Brain microvascular endothelial cell (primary cell): ENCODE data around the gene TMA7.
"Not testable (repeated sequence)": the region's sequence is repeated elsewhere in the genome, so short reads cannot be mapped to it uniquely, and the experiment has no call there.

Experiments
- DNase-seq: peaks from one replicate; pipeline ENCODE4 v3.0.0-alpha.2; 2020
- H3K27ac ChIP-seq: fragments of 250-450 bp; sonication (Bioruptor Pico); 2 replicates; pipeline ENCODE4 v1.5.1; 2020; ENCODE audit warnings: mild to moderate bottlenecking, moderate library complexity
- H3K27me3 ChIP-seq: fragments of 250-450 bp; sonication (Bioruptor Pico); replicated peaks from 2 replicates; pipeline ENCODE4 v1.5.1; 2020; ENCODE audit warnings: mild to moderate bottlenecking
- H3K36me3 ChIP-seq: fragments of 250-450 bp; sonication (Bioruptor Pico); replicated peaks from 2 replicates; pipeline ENCODE4 v1.5.1; 2020; ENCODE audit warnings: mild to moderate bottlenecking
- H3K4me3 ChIP-seq: 2 replicates; pipeline ENCODE4 v1.5.1; 2011; ENCODE audit warnings: low read depth, mild to moderate bottlenecking, control low read depth, low read length, moderate library complexity
- CTCF ChIP-seq: IDR thresholded peaks from 2 replicates; pipeline ENCODE4 v1.5.1; 2011; ENCODE audit warnings: low read depth, mild to moderate bottlenecking, moderate library complexity, low read length, control low read depth, inconsistent platforms; ENCODE audit errors: missing control alignments
- in situ Hi-C: cut with HindIII; loops from 2 replicates; pipeline ENCODE4 v1.10.0; 2017; ENCODE audit warnings: low sequenced_read_pairs, low pct_ligation_motif_present

The TMA7 gene

GRCh38 chr3:48459331-48459730 is 19.3 kb downstream of the TMA7 start:
- no peak for DNase-seq
- in situ Hi-C loops, result no loop called here
- Histone ChIP-seq H3K4me3 (no peak overlapping the region), H3K27me3 (no peaks in the 10 kb centered on the region), H3K27ac (no peak overlapping the region), H3K36me3 (peaks cover 33% of the 10 kb centered on the region)
- TF ChIP-seq CTCF, result no peak

GRCh38 chr3:48459773-48460516 is 19.9 kb downstream of the TMA7 start:
- Histone ChIP-seq H3K36me3 (peaks cover 30% of the 10 kb centered on the region), H3K27ac (no peak overlapping the region)
- no peak for TF ChIP-seq CTCF

GRCh38 chr3:48460517-48460902 is 20.5 kb downstream of the TMA7 start:
- peaks cover 27% of the 10 kb centered on the region for H3K36me3 ChIP-seq

More at GRCh38 chr3:48459773-48460516, 19.9 kb downstream of the TMA7 start:
- Histone ChIP-seq H3K4me3 (no peak overlapping the region), H3K27me3 (no peaks in the 10 kb centered on the region)
- in situ Hi-C loops, result no loop called here
- no peak for DNase-seq

GRCh38 chr3:48461767-48462166 is 21.7 kb downstream of the TMA7 start:
- H3K27ac ChIP-seq, DNase-seq, in situ Hi-C loops, H3K27me3 ChIP-seq, H3K4me3 ChIP-seq: not testable (repeated sequence)
- H3K36me3 ChIP-seq, result peaks cover 22% of the 10 kb centered on the region

More at GRCh38 chr3:48460517-48460902, 20.5 kb downstream of the TMA7 start:
- DNase-seq, result no peak
- TF ChIP-seq CTCF, result no peak
- H3K27me3 ChIP-seq, result no peaks in the 10 kb centered on the region
- H3K4me3 ChIP-seq, result no peak overlapping the region
- in situ Hi-C loops, result no loop called here
- H3K27ac ChIP-seq, result no peak overlapping the region

- H3K36me3 ChIP-seq, result peaks cover 32% of the 10 kb centered on the region
- DNase-seq, result no peak
- in situ Hi-C loops, result no loop called here
Measured at GRCh38 chr3:48463703-48464102, 23.6 kb downstream of the TMA7 start.

More at GRCh38 chr3:48463703-48464102, 23.6 kb downstream of the TMA7 start:
- no peak for TF ChIP-seq CTCF
- no peaks in the 10 kb centered on the region for H3K27me3 ChIP-seq
- H3K27ac ChIP-seq, result no peak overlapping the region
- no peak overlapping the region for H3K4me3 ChIP-seq
